Neutrophil (primary cell): ENCODE data around the gene FHOD3.

Experiments used
- H3K27ac ChIP-seq: fragments of 200-600 bp; sonication (generic); 2 replicates; pipeline ENCODE4 v1.5.1; 2016; ENCODE audit warnings: mild to moderate bottlenecking, moderate library complexity
- H3K27me3 ChIP-seq: fragments of 200-600 bp; sonication (generic); 2 replicates; pipeline ENCODE4 v1.6.0; 2016; ENCODE audit warnings: mild to moderate bottlenecking
- H3K36me3 ChIP-seq: fragments of 200-600 bp; sonication (generic); 2 replicates; pipeline ENCODE4 v1.5.1; 2017
- H3K4me1 ChIP-seq, 2 experiments: fragments of 200-600 bp in 1 of 2; sonication (generic) in 1 of 2; 1 replicate in 1 of 2; 2 replicates in 1 of 2; pipeline versions ENCODE4 v1.5.1 to v1.6.1; 2013 to 2016; ENCODE audit warnings: low read depth in 1 of 2, low read length in 1 of 2, mild to moderate bottlenecking in 1 of 2, moderate library complexity in 1 of 2; ENCODE audit not compliant: control insufficient read depth in 1 of 2, insufficient read depth in 1 of 2
- H3K4me3 ChIP-seq, 2 experiments: fragments of 200-600 bp in 1 of 2; sonication (generic) in 1 of 2; 1 replicate in 1 of 2; 2 replicates in 1 of 2; pipeline ENCODE4 v1.5.1; 2013 to 2016; ENCODE audit warnings: low read depth in 1 of 2, low read length in 1 of 2, mild to moderate bottlenecking in 1 of 2, moderate library complexity in 1 of 2
- H3K9me3 ChIP-seq: fragments of 200-600 bp; sonication (generic); 2 replicates; pipeline ENCODE4 v1.5.1; 2016
- TF ChIP-seq, protein P1 (sequence below): fragments of 200-600 bp; sonication (generic); IDR thresholded peaks from 2 replicates; pipeline ENCODE4 v1.5.1; 2016; ENCODE audit warnings: antibody characterized with exemption

The FHOD3 gene

GRCh38 chr18:36593641-36594040 is 296.1 kb downstream of the FHOD3 start:
- Histone ChIP-seq H3K9me3 (no peaks in the 10 kb centered on the region), H3K27me3 (no peaks in the 10 kb centered on the region), H3K27ac (no peak overlapping the region), H3K36me3 (no peaks in the 10 kb centered on the region), H3K4me3 (no peak overlapping the region), H3K4me1 (no peaks in the 10 kb centered on the region)
- TF ChIP-seq, protein P1, sequence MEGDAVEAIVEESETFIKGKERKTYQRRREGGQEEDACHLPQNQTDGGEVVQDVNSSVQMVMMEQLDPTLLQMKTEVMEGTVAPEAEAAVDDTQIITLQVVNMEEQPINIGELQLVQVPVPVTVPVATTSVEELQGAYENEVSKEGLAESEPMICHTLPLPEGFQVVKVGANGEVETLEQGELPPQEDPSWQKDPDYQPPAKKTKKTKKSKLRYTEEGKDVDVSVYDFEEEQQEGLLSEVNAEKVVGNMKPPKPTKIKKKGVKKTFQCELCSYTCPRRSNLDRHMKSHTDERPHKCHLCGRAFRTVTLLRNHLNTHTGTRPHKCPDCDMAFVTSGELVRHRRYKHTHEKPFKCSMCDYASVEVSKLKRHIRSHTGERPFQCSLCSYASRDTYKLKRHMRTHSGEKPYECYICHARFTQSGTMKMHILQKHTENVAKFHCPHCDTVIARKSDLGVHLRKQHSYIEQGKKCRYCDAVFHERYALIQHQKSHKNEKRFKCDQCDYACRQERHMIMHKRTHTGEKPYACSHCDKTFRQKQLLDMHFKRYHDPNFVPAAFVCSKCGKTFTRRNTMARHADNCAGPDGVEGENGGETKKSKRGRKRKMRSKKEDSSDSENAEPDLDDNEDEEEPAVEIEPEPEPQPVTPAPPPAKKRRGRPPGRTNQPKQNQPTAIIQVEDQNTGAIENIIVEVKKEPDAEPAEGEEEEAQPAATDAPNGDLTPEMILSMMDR, result no peak

DNA sequence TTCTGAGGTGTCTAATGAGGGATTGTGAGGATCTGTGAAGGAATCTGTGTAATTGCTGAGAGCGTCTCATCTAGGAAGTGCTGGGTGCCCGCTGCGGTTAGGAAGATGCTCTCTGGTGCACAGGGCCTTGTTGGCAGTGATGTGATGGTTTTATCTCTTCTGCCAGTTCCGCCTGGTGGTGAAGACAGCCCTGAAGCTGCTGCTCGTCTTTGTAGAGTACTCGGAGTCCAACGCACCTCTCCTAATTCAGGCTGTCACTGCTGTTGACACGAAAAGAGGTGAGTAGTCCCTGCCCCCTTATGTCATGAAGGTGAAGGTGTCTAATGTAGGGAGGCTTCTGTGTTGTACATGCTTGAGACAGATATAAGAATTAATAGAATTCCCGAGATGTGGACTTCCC is 297.1 kb downstream of the FHOD3 start:
- Histone ChIP-seq H3K36me3 (no peaks in the 10 kb centered on the region), H3K9me3 (no peaks in the 10 kb centered on the region), H3K27me3 (no peaks in the 10 kb centered on the region), H3K27ac (no peak overlapping the region), H3K4me1 (no peaks in the 10 kb centered on the region), H3K4me3 (no peak overlapping the region)
- TF ChIP-seq, protein P1, result no peak

GRCh38 chr18:36595046-36595817 is 297.7 kb downstream of the FHOD3 start:
- Histone ChIP-seq H3K27ac (no peak overlapping the region), H3K36me3 (no peaks in the 10 kb centered on the region), H3K9me3 (no peaks in the 10 kb centered on the region), H3K4me1 (no peaks in the 10 kb centered on the region), H3K27me3 (no peaks in the 10 kb centered on the region), H3K4me3 (no peak overlapping the region)
- TF ChIP-seq, protein P1, result no peak

- H3K4me1 ChIP-seq, result no peaks in the 10 kb centered on the region
- H3K36me3 ChIP-seq, result no peaks in the 10 kb centered on the region
- H3K27ac ChIP-seq, result no peak overlapping the region
- H3K27me3 ChIP-seq, result no peaks in the 10 kb centered on the region
- no peak overlapping the region for H3K4me3 ChIP-seq
- TF ChIP-seq, protein P1, result no peak
- H3K9me3 ChIP-seq, result no peaks in the 10 kb centered on the region
Measured at GRCh38 chr18:36595818-36596215, 298.3 kb downstream of the FHOD3 start.

DNA sequence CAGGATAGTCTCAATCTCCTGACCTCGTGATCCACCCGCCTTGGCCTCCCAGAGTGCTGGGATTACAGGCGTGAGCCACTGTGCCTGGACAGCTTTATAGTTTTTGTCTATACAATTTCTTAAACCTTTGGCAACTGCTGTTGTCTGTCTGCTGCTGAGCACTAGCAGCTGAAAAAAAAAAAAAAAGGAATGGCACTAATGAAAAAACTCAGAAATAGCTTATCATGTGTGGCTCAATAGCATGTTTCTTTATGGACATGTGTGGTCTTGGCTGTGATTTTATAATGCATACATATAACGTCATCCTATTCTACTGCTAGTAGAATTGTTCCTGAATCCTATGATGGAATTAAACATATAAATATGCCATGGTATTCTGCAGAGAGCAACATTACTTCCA is 300.1 kb downstream of the FHOD3 start:
- TF ChIP-seq, protein P1, result no peak

More for the DNA sequence above, 300.1 kb downstream of the FHOD3 start:
- Histone ChIP-seq H3K9me3 (no peaks in the 10 kb centered on the region), H3K4me1 (no peaks in the 10 kb centered on the region), H3K36me3 (no peaks in the 10 kb centered on the region), H3K4me3 (no peak overlapping the region), H3K27me3 (no peaks in the 10 kb centered on the region), H3K27ac (no peak overlapping the region)
